Suprapubic skin (tissue), 4 donors: ENCODE measurements around the gene DRAM2.

Experiments
- EP300 ChIP-seq: sonication (generic); formaldehyde crosslinking; IDR thresholded peaks from one replicate; pipeline ENCODE4 v1.6.1; 2017; ENCODE audit warnings: antibody characterized with exemption
- POLR2A ChIP-seq, 2 donors: fragments of 450-650 bp; IDR thresholded peaks; one replicate each; pipeline ENCODE4 v1.6.1; 2017; ENCODE audit warnings: antibody characterized with exemption in 2 of 2, mild to moderate bottlenecking in 2 of 2, moderate library complexity in 2 of 2
- POLR2AphosphoS5 ChIP-seq, 3 donors: sonication (generic); formaldehyde crosslinking; IDR thresholded peaks; one replicate each; pipeline ENCODE4 v1.6.1; 2017; ENCODE audit warnings: antibody characterized with exemption in 3 of 3
- TF ChIP-seq, protein P1 (sequence below), 2 donors: fragments of 200-600 bp in 1 of 2; fragments of 450-650 bp in 1 of 2; sonication (generic) in 1 of 2; IDR thresholded peaks; one replicate each; pipeline ENCODE4 v1.5.1; 2016 to 2019; ENCODE audit warnings: antibody characterized with exemption in 2 of 2, mild to moderate bottlenecking in 1 of 2, moderate library complexity in 1 of 2

DNA sequence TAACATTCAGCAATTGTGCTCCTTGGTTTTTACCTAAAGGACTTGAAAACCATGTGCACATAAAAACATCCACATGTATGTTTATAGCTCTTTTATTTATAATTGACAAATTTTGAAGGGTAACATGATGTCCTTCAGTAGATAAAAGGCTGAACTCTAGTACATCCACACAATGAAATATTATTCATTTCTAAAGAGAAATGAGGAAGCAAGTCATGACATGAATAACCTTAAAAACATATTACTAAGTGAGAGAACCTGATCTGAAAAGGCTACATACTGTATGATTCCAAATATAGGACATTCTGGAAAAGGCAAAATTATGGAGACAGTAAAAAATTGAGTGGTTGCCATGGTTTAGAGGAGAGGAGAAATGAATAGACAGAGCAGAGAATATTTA, 50.3 kb downstream of the DRAM2 start:
- TF ChIP-seq EP300 (no peak), POLR2AphosphoS5 (IDR thresholded peaks at IDR 0.05) (no peak), POLR2A (IDR thresholded peaks at IDR 0.05) (no peak)
- TF ChIP-seq, protein P1, sequence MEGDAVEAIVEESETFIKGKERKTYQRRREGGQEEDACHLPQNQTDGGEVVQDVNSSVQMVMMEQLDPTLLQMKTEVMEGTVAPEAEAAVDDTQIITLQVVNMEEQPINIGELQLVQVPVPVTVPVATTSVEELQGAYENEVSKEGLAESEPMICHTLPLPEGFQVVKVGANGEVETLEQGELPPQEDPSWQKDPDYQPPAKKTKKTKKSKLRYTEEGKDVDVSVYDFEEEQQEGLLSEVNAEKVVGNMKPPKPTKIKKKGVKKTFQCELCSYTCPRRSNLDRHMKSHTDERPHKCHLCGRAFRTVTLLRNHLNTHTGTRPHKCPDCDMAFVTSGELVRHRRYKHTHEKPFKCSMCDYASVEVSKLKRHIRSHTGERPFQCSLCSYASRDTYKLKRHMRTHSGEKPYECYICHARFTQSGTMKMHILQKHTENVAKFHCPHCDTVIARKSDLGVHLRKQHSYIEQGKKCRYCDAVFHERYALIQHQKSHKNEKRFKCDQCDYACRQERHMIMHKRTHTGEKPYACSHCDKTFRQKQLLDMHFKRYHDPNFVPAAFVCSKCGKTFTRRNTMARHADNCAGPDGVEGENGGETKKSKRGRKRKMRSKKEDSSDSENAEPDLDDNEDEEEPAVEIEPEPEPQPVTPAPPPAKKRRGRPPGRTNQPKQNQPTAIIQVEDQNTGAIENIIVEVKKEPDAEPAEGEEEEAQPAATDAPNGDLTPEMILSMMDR (IDR thresholded peaks at IDR 0.05) = no peak
